HG03575 (cell line): Measurements from ENCODE around the gene CYP4A22.
"Not testable (repeated sequence)": the region's sequence is repeated elsewhere in the genome, so short reads cannot be mapped to it uniquely, and the experiment has no call there.

Experiments used
- ATAC-seq: cut with Tn5 transposase; IDR thresholded peaks from one replicate; pipeline ENCODE4 v1.9.1; 2021; ENCODE audit not compliant: unreplicated experiment, insufficient number of reproducible peaks, low FRiP score; ENCODE audit errors: extremely low read depth

CYP4A22 gene

DNA sequence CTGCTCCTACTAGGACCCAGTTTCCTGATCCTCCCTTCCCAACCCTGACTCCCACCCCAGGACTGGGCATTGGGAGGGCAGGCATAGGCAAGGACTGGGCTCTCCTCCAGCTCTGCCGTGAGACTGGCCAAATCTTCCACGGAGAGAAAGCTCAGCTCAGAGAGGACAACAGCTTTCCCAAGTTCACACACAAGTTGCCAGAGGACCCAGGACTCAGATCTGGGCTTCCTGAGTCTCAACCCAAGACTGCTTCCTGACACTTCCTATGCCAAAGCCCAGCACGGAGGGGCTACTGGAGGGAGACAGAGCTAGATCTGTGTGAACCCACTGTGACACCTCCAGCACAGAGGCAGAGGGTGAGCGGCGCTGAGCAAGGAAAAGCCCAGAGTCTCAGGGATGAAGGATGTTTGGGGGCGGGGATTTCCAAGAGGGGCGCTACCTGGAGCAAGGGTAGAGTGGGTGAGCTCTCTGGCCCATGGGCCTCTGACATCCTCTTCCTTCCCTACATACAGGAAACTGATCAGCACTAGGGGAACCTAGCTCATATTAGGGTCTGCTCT is 45.5 kb downstream of the CYP4A22 start:
- no peak for ATAC-seq

DNA sequence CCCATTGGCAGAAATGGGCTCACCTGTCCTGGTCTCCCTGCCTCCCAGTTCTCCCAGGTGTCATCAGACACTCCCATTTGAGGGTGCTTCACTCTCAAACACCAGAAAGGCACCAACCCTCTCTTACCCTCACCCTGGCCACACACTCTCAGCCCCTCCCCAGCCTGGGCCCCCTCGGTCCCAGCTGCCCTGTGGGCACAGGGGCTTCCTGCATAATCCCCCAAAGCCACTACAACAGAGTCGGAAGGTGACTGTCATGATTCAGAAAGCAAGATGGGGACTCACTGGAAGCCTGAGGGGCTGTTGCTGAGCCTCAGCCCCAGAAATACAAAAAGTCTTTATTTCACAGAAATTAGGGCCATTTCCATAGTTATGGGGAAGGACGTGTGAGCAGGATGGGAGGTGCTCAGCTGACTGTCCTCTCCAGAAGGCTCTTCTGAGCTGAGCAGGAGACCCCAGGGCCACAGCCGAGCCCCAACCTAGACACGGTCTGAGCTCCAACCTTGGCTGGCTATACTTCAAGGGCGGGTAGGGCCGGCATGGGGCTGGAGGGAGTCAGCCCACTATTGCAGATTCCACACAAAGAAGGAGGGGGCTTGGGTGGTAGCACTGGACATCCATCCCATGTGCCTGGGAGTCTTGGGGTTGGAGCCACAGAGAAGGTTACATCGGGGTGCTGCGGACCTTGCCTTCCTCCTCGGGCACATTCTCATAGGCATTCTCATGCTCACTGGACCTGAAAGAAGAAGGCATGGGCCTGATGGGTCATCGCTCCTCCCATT is 46.3 kb downstream of the CYP4A22 start:
- no peak for ATAC-seq

DNA sequence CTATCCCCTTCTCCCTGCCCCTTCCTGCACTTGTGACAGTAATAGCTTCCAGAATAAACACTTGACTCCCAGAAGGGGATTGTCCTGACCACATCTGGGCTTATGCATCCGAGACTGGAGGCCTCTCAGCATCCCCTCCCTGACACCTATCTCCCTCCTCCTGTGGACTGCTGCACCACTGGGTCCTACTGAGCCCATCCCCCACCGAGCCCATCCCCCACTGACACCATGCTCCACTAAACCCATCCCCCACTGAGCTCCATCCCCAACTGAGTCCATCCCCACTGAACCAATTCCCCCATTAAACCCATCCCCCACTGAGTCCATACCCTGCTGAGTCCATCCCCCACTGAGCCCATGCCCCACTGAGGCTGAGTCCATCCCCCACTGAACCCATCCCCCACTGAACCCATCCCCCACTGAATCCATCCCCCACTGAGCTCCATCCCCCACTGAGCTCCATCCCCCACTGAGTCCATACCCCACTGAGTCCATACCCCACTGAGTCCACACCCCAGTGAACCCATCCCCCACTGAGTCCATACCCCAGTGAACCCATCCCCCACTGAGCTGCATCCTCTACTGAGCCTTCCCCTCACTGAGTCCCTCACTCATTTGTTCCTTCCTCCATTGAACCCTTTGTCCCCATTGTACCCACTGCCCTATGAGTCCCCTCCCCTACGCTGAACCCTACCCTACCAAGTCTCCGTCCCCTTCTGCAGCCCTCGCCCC is 47.0 kb downstream of the CYP4A22 start:
- ATAC-seq: no peak

DNA sequence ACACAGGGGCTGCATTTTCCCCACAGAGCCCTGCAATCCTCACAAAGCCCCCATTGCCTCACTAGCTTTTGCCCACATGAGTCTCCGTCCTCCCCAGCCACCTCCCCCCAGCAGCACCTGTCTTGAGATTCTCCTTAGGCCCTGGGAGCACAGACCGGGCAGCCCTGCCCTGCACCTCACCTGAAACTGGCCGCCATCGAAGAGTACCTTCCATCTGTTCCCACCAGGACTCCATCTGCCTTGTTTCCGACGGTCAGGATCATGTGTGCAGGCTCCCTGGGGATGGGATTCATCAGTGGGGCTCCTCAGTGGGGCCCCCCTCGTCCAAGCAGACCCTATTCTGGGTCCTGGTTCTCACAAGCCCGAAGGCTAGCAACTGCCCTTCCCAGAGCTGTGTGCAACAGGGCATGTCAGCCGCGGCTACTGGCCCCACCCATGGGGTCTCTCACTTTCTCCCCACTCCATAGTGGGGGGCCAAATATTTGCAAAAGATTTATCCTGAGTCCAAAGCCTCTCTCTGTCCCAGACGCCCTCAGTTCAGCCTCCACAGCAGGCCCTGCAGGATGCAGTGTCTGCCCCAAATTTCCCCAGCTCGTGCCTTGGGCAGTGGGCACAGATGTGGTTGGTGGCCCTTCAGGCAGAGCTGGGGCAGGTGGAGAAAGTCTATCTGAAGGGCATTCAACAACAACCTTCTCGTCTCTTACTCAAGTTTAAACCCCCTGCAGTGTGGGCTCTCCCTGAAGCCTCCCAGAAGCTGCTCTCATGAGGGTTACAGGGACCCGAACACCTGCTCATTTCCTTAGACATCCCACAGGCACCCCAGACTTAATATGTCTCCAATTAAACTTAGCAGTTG is 47.8 kb downstream of the CYP4A22 start:
- ATAC-seq: no peak

DNA sequence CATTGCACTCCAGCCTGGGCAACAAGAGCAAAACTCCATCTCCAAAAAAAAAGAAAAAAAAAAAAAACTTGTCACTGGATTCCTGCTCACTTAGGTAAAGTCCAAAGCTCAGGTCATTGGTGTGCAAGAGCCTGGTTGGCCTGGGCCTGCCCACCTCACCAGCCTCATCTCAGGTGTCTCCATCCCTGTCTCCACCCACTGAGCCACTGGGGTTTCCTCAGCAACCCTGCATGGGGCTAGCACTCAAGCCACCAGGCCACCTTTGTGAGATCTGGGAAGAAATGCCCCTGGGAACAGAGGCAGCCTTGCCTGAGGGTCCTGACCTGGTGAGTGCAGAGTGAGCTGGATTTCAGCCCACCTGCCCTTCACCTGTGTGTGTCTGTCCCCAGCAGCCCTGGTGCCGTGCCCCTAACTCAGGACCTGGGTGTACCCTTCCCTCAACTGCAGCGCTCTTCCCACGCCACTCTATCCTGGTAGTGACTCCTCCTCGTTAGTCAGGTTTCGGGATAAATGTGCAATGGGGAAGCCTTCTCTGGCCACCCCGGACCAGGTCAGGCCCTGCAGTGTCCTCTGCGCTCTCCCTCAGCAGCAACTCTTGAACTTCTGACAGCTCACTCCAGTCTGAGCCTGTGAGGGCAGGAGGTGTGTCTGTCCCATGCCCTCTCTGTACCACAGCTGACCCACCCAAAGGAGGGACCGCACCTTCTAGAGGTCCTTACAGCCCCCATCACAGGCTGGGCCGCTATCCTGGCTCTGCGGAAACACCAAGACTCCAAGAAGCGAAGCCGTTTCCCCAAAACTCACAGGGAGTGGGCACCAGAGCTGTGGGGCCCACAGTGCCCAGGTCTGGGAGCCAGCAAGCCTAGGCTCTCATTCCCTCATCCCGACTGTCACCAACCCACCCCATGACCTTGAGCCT is 49.3 kb downstream of the CYP4A22 start:
- ATAC-seq: no peak

DNA sequence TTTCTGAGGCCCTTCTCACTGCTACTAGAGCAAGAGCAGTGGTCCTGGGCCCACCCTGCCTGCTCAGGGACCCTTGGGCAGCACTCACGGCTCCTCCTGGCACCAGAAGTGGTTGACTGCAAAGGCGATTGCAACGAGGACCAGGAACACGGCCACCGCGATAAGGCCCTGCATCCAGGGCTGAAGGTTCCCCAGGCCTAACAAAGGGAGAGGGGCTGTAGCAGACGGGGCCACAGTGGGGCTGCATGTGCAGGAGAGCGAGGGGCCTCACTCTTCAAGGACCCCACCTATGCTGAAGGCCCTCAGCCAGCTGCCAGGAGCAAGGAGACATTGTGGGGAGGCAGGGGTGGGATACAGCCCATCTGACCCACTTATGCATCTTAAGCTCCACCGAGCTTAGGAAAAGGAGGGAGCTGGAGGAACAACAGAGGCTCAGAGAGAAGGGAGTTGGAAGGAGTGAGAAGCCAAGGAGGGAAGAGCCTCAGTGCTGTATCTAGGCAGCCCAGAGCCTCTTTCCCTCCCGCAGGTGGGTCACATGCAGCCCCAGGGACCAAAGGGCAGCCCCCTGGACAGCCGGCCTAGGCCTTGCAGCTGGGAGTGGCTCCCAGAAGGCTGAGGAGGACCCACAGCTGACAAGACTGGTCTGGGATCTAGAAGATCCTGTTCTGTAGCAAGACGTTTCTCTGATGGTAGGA is 50.1 kb downstream of the CYP4A22 start:
- no peak for ATAC-seq

DNA sequence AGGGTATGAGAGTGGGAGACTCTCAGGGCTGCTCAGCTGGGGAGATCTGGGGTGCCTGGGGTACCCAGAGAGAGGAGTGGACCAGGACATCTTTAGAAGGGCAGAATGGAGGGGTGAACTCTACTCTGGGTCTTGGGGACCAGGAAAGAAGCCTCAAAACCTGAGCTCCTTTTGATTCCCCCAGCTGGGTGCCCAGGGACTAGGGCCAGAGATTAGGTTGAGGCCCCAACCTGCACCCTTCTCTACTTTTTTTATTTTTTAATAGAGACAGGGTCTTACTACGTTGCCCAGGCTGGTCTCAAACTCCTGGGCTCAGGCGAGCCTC is 50.6 kb downstream of the CYP4A22 start:
- ATAC-seq: no peak

DNA sequence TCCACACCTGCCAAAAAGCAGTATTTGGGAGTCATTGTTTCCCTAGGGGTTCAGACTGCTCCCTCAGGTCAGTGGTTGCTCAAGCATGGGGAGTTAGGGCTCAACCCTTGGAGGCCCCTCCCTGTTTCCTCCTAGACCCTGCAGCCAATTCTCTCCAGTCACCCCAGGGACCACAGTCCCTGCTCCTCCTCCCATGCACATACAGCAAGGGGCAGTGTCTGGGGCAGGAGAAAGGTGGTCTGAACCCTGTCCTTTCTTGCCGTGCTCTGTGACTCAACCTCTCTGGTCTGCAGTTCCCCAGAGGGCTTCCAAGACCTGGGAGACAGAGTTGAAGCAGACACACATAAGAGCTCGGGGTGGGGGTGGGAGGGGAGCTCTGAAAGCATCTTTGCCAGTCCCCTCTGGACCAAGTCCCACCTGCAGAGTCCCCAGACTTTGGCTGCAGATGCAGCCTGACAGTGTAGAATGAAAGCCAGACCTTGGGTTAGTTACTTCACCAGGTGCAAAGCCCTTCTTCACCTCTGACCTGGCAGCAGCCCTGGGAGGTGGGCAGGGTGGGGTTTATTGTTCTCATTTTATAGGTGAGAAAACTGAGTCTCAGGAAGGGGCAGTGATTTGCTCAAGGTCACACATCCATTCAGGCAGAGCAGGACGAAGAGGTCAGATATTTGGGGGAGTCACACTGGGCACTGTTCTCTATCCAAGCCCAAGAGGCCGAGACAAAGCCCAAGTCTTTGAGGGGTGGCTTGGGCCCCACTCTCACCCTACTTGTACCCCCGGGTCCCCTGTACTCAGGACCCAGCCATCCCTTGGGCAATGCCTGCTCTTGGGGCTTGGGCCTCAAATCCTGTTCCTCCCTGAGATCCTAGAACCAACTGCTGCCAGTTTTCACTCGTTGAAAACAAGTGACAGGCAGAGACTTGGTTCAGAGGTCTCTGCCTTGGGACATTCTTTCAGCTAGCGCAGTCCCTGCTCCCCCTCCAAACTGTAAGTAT is 51.8 kb downstream of the CYP4A22 start:
- ATAC-seq: no peak

DNA sequence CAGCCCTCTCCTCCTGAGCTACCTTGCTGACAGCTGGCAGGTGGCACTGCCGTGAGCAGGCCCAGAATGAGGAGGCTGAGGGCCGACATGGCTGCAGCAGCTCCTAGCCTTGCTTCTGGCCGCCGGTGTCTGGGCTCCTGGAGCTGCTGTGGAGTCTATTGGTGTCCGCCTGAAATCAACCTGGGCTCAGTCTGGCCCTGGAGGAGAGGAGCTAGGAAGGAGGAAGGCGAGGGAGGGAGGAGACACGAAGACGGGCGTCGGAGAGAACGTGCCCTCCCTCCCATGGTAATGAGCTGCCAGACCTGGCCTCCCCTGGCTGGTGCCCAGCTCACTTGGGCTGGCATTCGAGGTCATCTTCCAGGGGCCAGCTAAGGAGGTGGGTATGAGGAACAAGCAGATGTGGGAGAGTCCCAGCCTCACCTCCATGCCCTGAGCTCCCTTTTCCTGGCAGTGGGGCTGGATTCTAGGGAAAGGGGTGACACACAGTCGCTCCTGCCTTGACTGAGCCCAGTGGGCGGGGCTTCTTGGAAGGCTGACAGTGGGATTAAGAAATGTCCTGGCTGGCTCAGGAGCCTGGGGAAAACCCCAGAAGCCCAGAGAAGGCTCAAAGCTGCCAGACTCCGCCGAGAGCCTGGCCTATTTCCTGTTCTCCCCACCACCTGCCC is 52.7 kb downstream of the CYP4A22 start, which contains the start of gene PDZK1IP1:
Gene PDZK1IP1, minus strand, starts transcription at position 193 of the 665 bp plus-strand sequence. Its CDS starts 104 bp downstream, at position 89.
- no peak for ATAC-seq

DNA sequence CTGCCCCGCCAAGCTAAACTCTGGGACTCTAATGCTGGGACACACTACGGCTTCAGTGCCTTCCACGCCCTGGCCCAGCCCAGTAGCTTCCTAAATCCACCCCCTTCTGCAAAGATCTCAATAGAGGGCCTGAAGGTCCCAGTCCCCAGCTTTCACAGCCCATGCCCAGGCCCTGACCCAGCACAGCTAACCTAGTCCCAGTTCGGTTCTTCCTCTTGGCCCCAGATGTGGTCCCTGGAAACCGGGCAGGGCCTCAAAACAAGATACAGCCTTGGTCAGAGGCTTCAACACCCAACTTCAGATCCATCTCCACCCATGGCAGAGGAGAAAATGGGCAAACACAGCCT is 53.2 kb downstream of the CYP4A22 start:
- no peak for ATAC-seq

DNA sequence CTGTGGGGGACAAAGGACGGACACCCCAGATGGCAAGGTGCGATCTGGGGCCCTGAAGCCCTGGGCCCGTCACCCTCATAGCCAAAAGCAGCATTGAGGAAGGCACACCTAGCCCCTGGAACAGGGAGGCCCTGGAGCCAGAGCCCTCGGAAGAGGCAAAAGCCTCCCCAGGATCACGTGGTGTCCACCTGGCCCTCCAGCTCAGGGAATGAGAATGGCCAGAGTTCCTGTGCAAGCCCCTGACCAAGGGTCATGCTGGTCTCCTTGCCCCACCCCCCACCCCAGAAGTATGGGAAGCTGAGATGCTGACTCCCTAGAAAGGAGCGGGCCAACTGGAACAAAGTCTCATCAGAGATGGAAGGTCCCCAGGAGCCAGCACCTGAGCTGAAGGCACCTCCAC is 53.6 kb downstream of the CYP4A22 start:
- no peak for ATAC-seq

DNA sequence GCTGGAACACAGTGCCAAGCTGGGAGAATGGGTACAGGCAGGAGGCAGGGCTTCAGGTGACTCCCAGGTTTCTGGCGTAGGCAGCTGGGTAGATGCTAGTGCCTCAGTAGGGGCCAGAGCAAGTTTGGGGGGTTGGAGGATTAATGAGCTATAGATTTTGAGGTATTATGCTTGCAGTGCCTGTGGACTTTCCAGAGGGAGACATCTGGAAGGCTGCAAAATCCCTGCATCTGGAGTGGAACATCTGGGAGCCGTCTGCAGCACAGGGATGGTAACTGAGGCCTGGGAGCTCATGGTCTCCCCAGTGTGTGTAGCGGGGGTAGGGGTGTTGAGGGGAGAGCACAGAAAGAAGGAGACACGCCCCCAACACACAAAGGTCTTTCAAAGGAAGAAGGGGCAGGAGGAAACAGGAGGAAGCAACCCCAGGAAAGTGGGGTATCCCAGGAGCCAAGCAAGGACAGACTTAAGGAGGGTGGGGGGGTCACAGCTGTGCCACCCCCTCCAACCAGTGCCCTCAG is 54.8 kb downstream of the CYP4A22 start:
- ATAC-seq: no peak

DNA sequence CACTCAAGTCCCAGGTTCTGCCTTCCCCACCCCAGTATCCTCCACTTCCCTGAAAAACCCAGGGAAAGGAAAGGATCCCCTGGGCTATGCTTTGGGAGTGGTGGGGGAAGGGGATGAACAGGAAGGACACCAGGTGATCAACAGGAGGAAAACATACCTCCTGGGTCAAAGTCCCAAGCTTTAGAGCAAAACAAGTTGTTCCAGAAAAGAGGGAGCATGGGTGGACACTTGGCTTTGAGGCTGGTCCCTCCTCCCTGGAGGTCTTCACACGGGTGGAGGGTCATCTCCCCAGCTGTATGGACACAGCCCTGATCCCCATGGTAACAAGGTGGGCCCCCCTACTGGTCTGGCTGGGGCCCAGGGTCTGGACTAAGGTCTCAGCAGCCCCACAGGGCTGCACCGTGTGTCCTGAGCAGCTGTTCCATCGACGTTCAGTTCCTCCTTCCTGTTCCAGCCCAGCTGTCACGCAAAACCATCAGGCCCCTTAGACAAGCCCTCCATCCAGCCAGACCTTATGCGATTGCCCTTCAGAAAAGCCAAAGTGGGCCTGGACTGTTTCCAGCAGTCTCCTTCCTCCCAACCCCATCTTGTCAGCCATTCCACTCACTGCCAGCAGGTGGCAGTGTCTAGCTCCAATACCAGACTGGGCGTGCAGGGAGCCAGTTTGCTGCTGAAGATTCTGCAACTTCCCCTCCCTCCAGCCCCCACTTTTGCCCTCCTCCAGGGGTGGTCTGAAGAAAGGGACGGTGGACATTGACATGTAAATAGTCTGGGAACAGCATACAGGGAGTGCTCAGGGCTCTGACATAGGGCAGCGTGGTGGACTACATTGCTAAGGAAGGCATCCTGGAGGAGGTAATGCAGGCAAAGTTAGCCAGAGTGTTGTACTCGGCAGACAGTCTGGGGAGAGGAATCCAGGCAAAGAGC is 55.5 kb downstream of the CYP4A22 start:
- ATAC-seq: no peak

DNA sequence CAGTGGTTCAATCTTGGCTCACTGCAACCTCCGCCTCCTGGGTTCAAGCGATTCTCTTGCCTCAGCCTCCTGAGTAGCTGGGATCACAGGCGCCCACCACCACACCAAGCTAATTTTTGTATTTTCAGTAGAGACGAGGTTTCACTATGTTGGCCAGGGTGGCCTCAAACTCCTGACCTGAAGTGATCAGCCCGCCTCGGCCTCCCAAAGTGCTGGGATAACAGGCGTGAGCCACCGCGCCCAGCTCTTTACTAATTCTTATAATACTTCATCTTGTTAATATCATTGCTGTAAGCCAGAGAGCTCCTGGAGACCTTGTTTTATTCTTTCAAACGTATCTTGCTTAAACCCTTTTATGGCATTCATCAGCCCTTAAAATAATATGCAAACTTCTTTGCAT is 56.3 kb downstream of the CYP4A22 start:
- not testable (repeated sequence) for ATAC-seq

DNA sequence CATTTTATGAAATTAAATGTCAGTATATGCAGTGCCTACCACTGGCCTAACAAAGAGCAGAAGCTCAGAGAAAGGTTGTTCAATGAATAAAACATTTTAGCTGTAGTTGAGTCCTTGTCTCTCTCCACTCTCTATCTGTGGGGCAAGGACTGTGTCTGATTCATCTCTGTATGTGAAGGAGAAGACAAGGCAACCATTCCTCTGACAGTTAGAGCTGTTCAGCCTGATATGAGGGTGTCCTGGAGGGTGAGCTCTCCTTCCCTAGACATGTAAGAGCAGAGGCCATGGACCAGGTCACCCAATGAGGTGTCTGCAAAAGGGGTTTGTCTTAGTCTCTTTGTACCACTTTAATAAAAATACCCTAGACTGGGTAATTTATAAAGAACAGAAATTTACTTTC is 57.1 kb downstream of the CYP4A22 start:
- no peak for ATAC-seq
